H1 (cell line): ENCODE measurements around the gene VSNL1. TPM values are rescaled to one million over a fixed set of nuclear protein-coding genes. Genes with fewer than 3 reads are reported as not detected.

ENCODE experiments used
- CTCF ChIA-PET: fragments of 300-600 bp; sonication (Branson Sonifier 250); formaldehyde crosslinking; loops from one replicate; lab custom pipeline; 2021; ENCODE audit not compliant: partially characterized antibody; lab: Charles Lee
- POLR2A ChIA-PET: fragments of 300-600 bp; sonication (Branson Sonifier 250); formaldehyde crosslinking; loops from one replicate; lab custom pipeline; 2021; ENCODE audit warnings: inconsistent platforms; ENCODE audit not compliant: partially characterized antibody; lab: Charles Lee
- DNase-seq, 2 experiments: peaks; one replicate each; pipeline versions ENCODE4 v3.0.0 to v3.0.0-alpha.2; 2010 to 2022; ENCODE audit warnings: low spot score in 2 of 2, low read depth in 1 of 2, mixed read lengths in 1 of 2
- FAIRE-seq: peaks from 2 replicates; lab custom pipeline; 2011; peaks lifted over from hg19 to GRCh38; lab: Jason Lieb, UNC
- H2AFZ ChIP-seq: 2 replicates; pipeline ENCODE4 v1.8.1; 2012; ENCODE audit warnings: low read length, inconsistent platforms
- H2AK5ac ChIP-seq: 2 replicates; pipeline ENCODE4 v1.6.1; 2013; ENCODE audit warnings: low read depth, low read length
- H2BK120ac ChIP-seq: replicated peaks from 2 replicates; pipeline ENCODE3; 2013; ENCODE audit warnings: low read depth, low read length, inconsistent platforms
- H2BK12ac ChIP-seq: 2 replicates; pipeline ENCODE4 v1.6.1; 2013; ENCODE audit warnings: low read depth, low read length
- H2BK15ac ChIP-seq: 2 replicates; pipeline ENCODE4 v1.6.1; 2013; ENCODE audit warnings: low read length
- H2BK20ac ChIP-seq: 2 replicates; pipeline ENCODE4 v1.6.1; 2013; ENCODE audit warnings: low read length
- H2BK5ac ChIP-seq: 2 replicates; pipeline ENCODE4 v1.6.1; 2013; ENCODE audit warnings: low read depth, low read length
- H3K14ac ChIP-seq: 2 replicates; pipeline ENCODE4 v1.6.1; 2013; ENCODE audit warnings: inconsistent platforms; ENCODE audit not compliant: insufficient read length
- H3K18ac ChIP-seq: 2 replicates; pipeline ENCODE4 v1.6.1; 2013; ENCODE audit warnings: low read length; ENCODE audit errors: extremely low read depth
- H3K23ac ChIP-seq: 2 replicates; pipeline ENCODE4 v1.6.1; 2013; ENCODE audit warnings: inconsistent platforms; ENCODE audit not compliant: insufficient read length
- H3K23me2 ChIP-seq: 2 replicates; pipeline ENCODE4 v1.6.1; 2013; ENCODE audit warnings: low read depth, low read length
- H3K27ac ChIP-seq: 2 replicates; pipeline ENCODE4 v1.6.1; 2011; ENCODE audit warnings: low read depth, low read length, inconsistent platforms
- H3K27me3 ChIP-seq, 4 experiments: replicated peaks in 1 of 4; 1 replicate in 1 of 4; 2 replicates in 3 of 4; pipeline versions ENCODE4 v1.6.1 to v1.8.1; 2011 to 2013; ENCODE audit warnings: low read length in 3 of 4, mild to moderate bottlenecking in 3 of 4, inconsistent platforms in 2 of 4, mixed read lengths in 2 of 4, moderate library complexity in 1 of 4; ENCODE audit not compliant: control insufficient read depth in 3 of 4, insufficient read depth in 3 of 4; ENCODE audit errors: extremely low read depth in 1 of 4
- H3K36me3 ChIP-seq, 4 experiments: 2 replicates each; pipeline versions ENCODE4 v1.6.1 to v1.8.1; 2011 to 2013; ENCODE audit warnings: mild to moderate bottlenecking in 4 of 4, low read length in 3 of 4, moderate library complexity in 2 of 4, control low read depth in 1 of 4, inconsistent platforms in 1 of 4; ENCODE audit not compliant: insufficient read depth in 4 of 4, control insufficient read depth in 2 of 4
- H3K4ac ChIP-seq: replicated peaks from 2 replicates; pipeline ENCODE3; 2013; ENCODE audit warnings: low read length, low read depth, mixed read lengths, inconsistent platforms; ENCODE audit not compliant: insufficient read length
- H3K4me1 ChIP-seq, 4 experiments: replicated peaks in 1 of 4; 1 replicate in 1 of 4; 2 replicates in 3 of 4; pipeline versions ENCODE4 v1.6.1 to v1.8.1; 2011 to 2013; ENCODE audit warnings: low read length in 3 of 4, inconsistent platforms in 2 of 4, mixed read lengths in 1 of 4; ENCODE audit not compliant: insufficient read depth in 4 of 4, control insufficient read depth in 3 of 4
- H3K4me2 ChIP-seq, 2 experiments: 2 replicates each; pipeline versions ENCODE4 v1.6.1 to v1.8.1; 2011 to 2013; ENCODE audit warnings: low read depth in 2 of 2, low read length in 2 of 2, control low read depth in 1 of 2, inconsistent platforms in 1 of 2, mild to moderate bottlenecking in 1 of 2; ENCODE audit not compliant: insufficient read depth in 1 of 2
- H3K4me3 ChIP-seq, 4 experiments: fragments of 200-600, 300-600 bp in 1 of 4; sonication (generic), shearing (Covaris generic), sonication (Bioruptor Twin) in 1 of 4; 2 replicates each; pipeline versions ENCODE4 v1.5.1 to v1.8.1; 2011 to 2016; ENCODE audit warnings: low read length in 4 of 4, low read depth in 3 of 4, control low read depth in 2 of 4, inconsistent platforms in 2 of 4, mild to moderate bottlenecking in 2 of 4, mixed read lengths in 1 of 4, moderate library complexity in 1 of 4; ENCODE audit not compliant: insufficient read depth in 2 of 4; ENCODE audit errors: extremely low read depth in 1 of 4
- H3K56ac ChIP-seq: replicated peaks from 2 replicates; pipeline ENCODE3; 2013; ENCODE audit warnings: low read depth, mild to moderate bottlenecking, mixed read lengths, low read length, inconsistent platforms; ENCODE audit not compliant: insufficient read length
- H3K79me1 ChIP-seq: 2 replicates; pipeline ENCODE4 v1.6.1; 2013; ENCODE audit warnings: low read depth, low read length, control low read depth
- H3K79me2 ChIP-seq, 2 experiments: 2 replicates each; pipeline versions ENCODE4 v1.6.1 to v1.8.1; 2012 to 2013; ENCODE audit warnings: low read length in 2 of 2, mild to moderate bottlenecking in 2 of 2, inconsistent platforms in 1 of 2; ENCODE audit not compliant: insufficient read depth in 2 of 2, control insufficient read depth in 1 of 2
- H3K9ac ChIP-seq, 4 experiments: replicated peaks in 1 of 4; 1 replicate in 1 of 4; 2 replicates in 3 of 4; pipeline versions ENCODE4 v1.6.1 to v1.8.1; 2011 to 2013; ENCODE audit warnings: low read depth in 3 of 4, low read length in 3 of 4, control low read depth in 2 of 4, mild to moderate bottlenecking in 2 of 4, moderate library complexity in 2 of 4, inconsistent platforms in 1 of 4; ENCODE audit errors: extremely low read depth in 1 of 4
- H3K9me3 ChIP-seq, 2 experiments: 2 replicates each; pipeline versions ENCODE4 v1.6.1 to v1.8.1; 2012 to 2013; ENCODE audit warnings: mild to moderate bottlenecking in 2 of 2, moderate library complexity in 2 of 2, control low read depth in 1 of 2, inconsistent platforms in 1 of 2, low read depth in 1 of 2, low read length in 1 of 2, mixed read lengths in 1 of 2; ENCODE audit not compliant: insufficient read depth in 2 of 2
- H4K20me1 ChIP-seq, 2 experiments: replicated peaks in 1 of 2; 2 replicates each; pipeline versions ENCODE3 to v1.8.1; 2011 to 2013; ENCODE audit warnings: inconsistent platforms in 2 of 2, low read length in 2 of 2, mild to moderate bottlenecking in 1 of 2; ENCODE audit not compliant: insufficient read depth in 2 of 2, control insufficient read depth in 1 of 2
- H4K5ac ChIP-seq: 2 replicates; pipeline ENCODE4 v1.6.1; 2013; ENCODE audit warnings: low read length, low read depth, mixed read lengths, inconsistent platforms; ENCODE audit not compliant: insufficient read length
- H4K8ac ChIP-seq: 2 replicates; pipeline ENCODE4 v1.8.0; 2013; ENCODE audit warnings: mild to moderate bottlenecking, moderate library complexity, low read length, inconsistent platforms; ENCODE audit not compliant: insufficient read depth; ENCODE audit errors: extremely low read depth
- H4K91ac ChIP-seq: replicated peaks from 2 replicates; pipeline ENCODE3; 2013; ENCODE audit warnings: low read length, mixed read lengths, inconsistent platforms; ENCODE audit not compliant: insufficient read length
- ATF2 ChIP-seq: IDR thresholded peaks from 2 replicates; pipeline ENCODE4 v1.6.1; 2012; ENCODE audit warnings: low read length, inconsistent platforms
- CEBPB ChIP-seq: IDR thresholded peaks from 2 replicates; pipeline ENCODE4 v1.6.1; 2012; ENCODE audit warnings: low read depth, low read length
- CHD1 ChIP-seq: IDR thresholded peaks from 2 replicates; pipeline ENCODE4 v1.6.1; 2012; ENCODE audit warnings: low read depth, low read length, improper control_type of control experiment
- CTBP2 ChIP-seq: IDR thresholded peaks from 2 replicates; pipeline ENCODE4 v1.7.0; 2011; ENCODE audit warnings: borderline replicate concordance, mild to moderate bottlenecking, moderate library complexity, mixed read lengths, low read length; ENCODE audit not compliant: insufficient read depth, insufficient read length
- CTCF ChIP-seq, 3 experiments: IDR thresholded peaks; 1 replicate in 2 of 3; 2 replicates in 1 of 3; pipeline versions ENCODE4 v1.5.1 to v1.6.1; 2011; ENCODE audit warnings: low read length in 3 of 3, mild to moderate bottlenecking in 3 of 3, inconsistent platforms in 2 of 3, low read depth in 1 of 3, moderate library complexity in 1 of 3; ENCODE audit not compliant: insufficient read depth in 1 of 3; ENCODE audit errors: control extremely low read depth in 1 of 3
- E2F6 ChIP-seq: IDR thresholded peaks from 2 replicates; pipeline ENCODE4 v1.6.1; 2012; ENCODE audit warnings: inconsistent platforms
- GTF2F1 ChIP-seq: IDR thresholded peaks from 2 replicates; pipeline ENCODE4 v1.6.1; 2012; ENCODE audit warnings: low read depth, low read length, improper control_type of control experiment, borderline replicate concordance
- HDAC6 ChIP-seq: IDR thresholded peaks from one replicate; pipeline ENCODE4 v1.7.1; 2012; ENCODE audit warnings: low read depth, mild to moderate bottlenecking, inconsistent platforms, low read length, moderate library complexity
- POLR2AphosphoS5 ChIP-seq: IDR thresholded peaks from 2 replicates; pipeline ENCODE4 v1.6.1; 2011; ENCODE audit warnings: low read depth, low read length
- TAF1 ChIP-seq: IDR thresholded peaks from 2 replicates; pipeline ENCODE4 v1.6.1; 2011; ENCODE audit warnings: mild to moderate bottlenecking, low read depth, low read length
- WGBS, 2 experiments: shearing (Covaris generic) in 1 of 2; methylation state at CpG; one replicate each; pipeline versions ENCODE4 v1.1.6 to v1.1.7; 2013 to 2015; ENCODE audit warnings: low lambda C conversion rate in 2 of 2, mixed read lengths in 2 of 2, inconsistent platforms in 1 of 2, low coverage in 1 of 2, missing lambda C conversion rate in 1 of 2; ENCODE audit not compliant: insufficient replicate concordance in 2 of 2, insufficient coverage in 1 of 2, insufficient read length in 1 of 2; ENCODE audit errors: extremely low coverage in 1 of 2, missing lambda C conversion rate in 1 of 2; 5-methylcytosine and 5-hydroxymethylcytosine counted together
- polyA plus RNA-seq, 7 experiments: library from polyadenylated mRNA; depleted of rRNA in 3 of 7; stranded (reverse) in 5 of 7; unstranded in 2 of 7; fragments of >200 nt in 5 of 7; fragments of 200-250 nt in 2 of 7; gene quantifications; 1 replicate in 5 of 7; 2 replicates in 1 of 7; 4 replicates in 1 of 7; pipeline versions ENCODE4 v1.2.1 to v1.2.3, GENCODE V29; 2011 to 2013; ENCODE audit warnings: missing spikeins in 2 of 7, mixed read lengths in 2 of 7
- total RNA-seq: library from RNA; stranded (reverse); fragmentation: NEBNext Ultra II Directional; extraction: Animal tissue kit (Norgen Biotek cat#: 25700); gene quantifications from 2 replicates; pipeline ENCODE4 v1.2.1, GENCODE V29; 2021

VSNL1 gene
- total and polyA plus RNA-seq, 2 of the 8 experiments (the other 6 are each of a cell fraction or from before 2014, with no cell fraction given), result 49.4 to 108 TPM

GRCh38 chr2:17497718-17498117 lies 42.8 kb upstream of the VSNL1 start:
- POLR2A ChIA-PET, result no interaction called here
- Histone ChIP-seq H3K36me3 (no peaks in the 10 kb centered on the region), H2BK15ac (no peak overlapping the region), H3K9me3 (no peaks in the 10 kb centered on the region), H3K4me3 (no peak overlapping the region), H3K14ac (no peak overlapping the region), H3K56ac (no peak overlapping the region), H3K9ac (no peak overlapping the region), H2BK20ac (no peak overlapping the region), H3K79me1 (no peaks in the 10 kb centered on the region), H4K8ac (no peak overlapping the region), H2BK12ac (no peak overlapping the region), H2BK120ac (no peak overlapping the region), H4K5ac (no peak overlapping the region), H3K27me3 (no peaks in the 10 kb centered on the region), H2AK5ac (no peak overlapping the region), H3K23me2 (no peaks in the 10 kb centered on the region), H3K4me2 (no peak overlapping the region), H2AFZ (no peak overlapping the region), H3K27ac (no peak overlapping the region), H3K23ac (no peak overlapping the region), H2BK5ac (no peak overlapping the region), H3K79me2 (no peaks in the 10 kb centered on the region), H3K18ac (no peak overlapping the region), H3K4ac (no peak overlapping the region), H4K20me1 (no peaks in the 10 kb centered on the region), H3K4me1 (no peaks in the 10 kb centered on the region), H4K91ac (no peak overlapping the region)
- FAIRE-seq (no peak), DNase-seq (no peak)
- CTCF ChIA-PET, result no interaction called here
- WGBS, 2 experiments, result 84% methylated on average over 1 of the region's 1 CpG; no CpG with 5 or more reads in 1 of the 2 experiments
- no peak for TF ChIP-seq HDAC6
- no peak for TF ChIP-seq CEBPB
- no peak for TF ChIP-seq ATF2
- TF ChIP-seq CHD1, result no peak
- TF ChIP-seq TAF1, result no peak
- no peak for TF ChIP-seq GTF2F1
- TF ChIP-seq CTBP2, result no peak
- TF ChIP-seq CTCF (IDR thresholded peaks at IDR 0.05; ENCODE audit: control extremely low read depth in 1 of 3, insufficient read depth in 1 of 3, low read depth in 1 of 3, low read length in 3 of 3), result no peak
- no peak for TF ChIP-seq POLR2AphosphoS5
- TF ChIP-seq E2F6, result no peak
